ENCODE results near the gene MICB.
"Not testable (repeated sequence)": the region's sequence is repeated elsewhere in the genome, so short reads cannot be mapped to it uniquely, and the experiment has no call there.

Gene MICB

GRCh38 chr6:31473780-31474761, 23.9 kb upstream of the MICB start:
- no peak for DNase-seq (ENCODE audit: low read depth in 2 of 2)

- no peak for DNase-seq (ENCODE audit: low read depth in 2 of 2)
Measured at GRCh38 chr6:31474871-31475286, 23.1 kb upstream of the MICB start.

GRCh38 chr6:31476515-31477139, 21.3 kb upstream of the MICB start:
- no peak for DNase-seq (ENCODE audit: low read depth in 2 of 2)

DNA sequence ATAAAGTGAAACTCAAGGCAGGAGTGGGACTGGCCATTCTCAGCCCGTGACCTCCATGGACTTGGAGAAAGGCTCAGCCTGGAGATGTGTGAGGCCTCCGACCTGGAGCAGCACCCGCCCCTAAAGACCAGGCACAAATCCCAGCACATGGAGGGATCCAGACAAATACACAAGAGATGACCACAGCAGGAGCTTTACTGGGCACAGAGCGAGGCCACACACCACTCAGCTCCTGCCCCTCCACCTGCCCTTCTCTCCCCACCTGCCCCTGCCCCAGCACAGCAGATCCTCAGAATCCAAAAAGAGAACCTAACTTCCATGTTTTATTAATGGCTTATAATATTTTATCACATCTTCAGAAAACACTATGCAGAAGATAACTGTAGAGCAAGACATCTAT, 20.4 kb upstream of the MICB start:
- no peak for DNase-seq (ENCODE audit: low read depth in 2 of 2)

- no peak for DNase-seq (ENCODE audit: low read depth in 2 of 2)
Measured at GRCh38 chr6:31478186-31478950, 19.6 kb upstream of the MICB start.

- no peak for DNase-seq (ENCODE audit: low read depth in 2 of 2)
Measured at GRCh38 chr6:31479151-31479932, 18.6 kb upstream of the MICB start.

- no peak for DNase-seq (ENCODE audit: low read depth in 2 of 2)
Measured at GRCh38 chr6:31479933-31480535, 17.9 kb upstream of the MICB start.

DNA sequence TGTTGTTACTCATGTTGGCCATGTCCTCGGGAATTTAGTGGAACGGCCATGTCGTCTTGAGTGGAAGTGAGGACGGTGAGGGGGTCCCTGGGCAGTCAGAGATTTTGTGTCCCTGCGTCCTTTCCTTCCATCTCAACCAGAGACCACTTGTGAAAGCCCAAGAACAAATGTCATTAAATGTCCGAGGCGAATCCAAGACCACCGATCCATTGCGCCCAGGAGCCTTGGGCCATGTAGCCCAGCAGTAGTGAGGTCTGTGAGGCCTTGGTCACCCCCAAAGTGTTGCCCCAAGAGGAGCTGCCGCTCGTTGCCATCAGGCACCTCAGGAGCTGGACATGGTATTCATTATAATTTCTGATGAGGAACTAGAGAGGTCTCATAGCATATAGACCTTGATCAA, 17.4 kb upstream of the MICB start:
- DNase-seq (ENCODE audit: low read depth in 2 of 2) = no peak

GRCh38 chr6:31483392-31483791, 14.6 kb upstream of the MICB start:
- DNase-seq (ENCODE audit: low read depth in 2 of 2) = no peak

DNA sequence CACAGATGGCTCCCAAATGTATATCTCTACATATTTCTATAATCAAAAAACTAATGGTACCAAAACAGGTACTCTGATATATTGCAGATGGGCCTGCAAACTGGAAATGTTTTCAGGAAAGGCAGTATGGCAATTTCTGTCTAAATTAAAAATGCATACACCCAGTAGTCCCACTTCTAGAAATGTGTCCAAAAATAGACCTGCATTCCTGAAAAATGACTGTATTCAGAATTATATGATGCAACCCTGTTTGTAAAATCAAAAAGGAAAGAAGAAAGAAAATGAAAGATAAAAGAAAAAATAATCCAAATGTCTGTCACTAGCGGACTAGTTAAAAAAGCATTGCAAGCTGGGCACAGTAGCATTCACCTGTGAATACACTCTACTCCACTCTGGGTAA, 12.9 kb upstream of the MICB start:
- no peak for DNase-seq (ENCODE audit: low read depth in 2 of 2)

- not testable (repeated sequence) for DNase-seq (ENCODE audit: low read depth in 2 of 2)
Measured at GRCh38 chr6:31486065-31486837, 11.7 kb upstream of the MICB start.

GRCh38 chr6:31487674-31488073, 10.3 kb upstream of the MICB start:
- not testable (repeated sequence) for DNase-seq (ENCODE audit: low read depth in 2 of 2)

DNA sequence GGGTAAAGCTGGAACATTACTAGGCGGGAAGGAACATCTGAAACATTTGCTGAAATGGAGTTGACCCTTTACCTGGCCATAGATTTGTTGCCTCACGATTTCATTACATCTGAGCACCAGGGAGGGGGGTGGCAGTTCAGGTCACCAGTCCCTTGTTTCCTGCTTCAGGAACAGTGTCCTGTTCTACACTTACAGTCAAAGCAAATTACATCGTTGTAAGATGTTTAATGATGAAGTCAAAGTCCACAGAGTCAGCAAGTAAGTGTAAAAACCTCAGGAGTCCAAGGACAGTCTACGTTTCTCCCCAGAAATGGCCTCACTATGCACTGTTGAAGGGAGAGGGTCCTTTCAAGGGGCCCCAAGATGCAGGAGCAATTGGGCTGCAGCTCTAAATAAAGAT, 8.9 kb upstream of the MICB start:
- DNase-seq (ENCODE audit: low read depth in 2 of 2) = no peak

- DNase-seq (ENCODE audit: low read depth in 2 of 2) = no peak
Measured at GRCh38 chr6:31490115-31490873, 7.7 kb upstream of the MICB start.

GRCh38 chr6:31493550-31493874, 4.4 kb upstream of the MICB start:
- not testable (repeated sequence) for DNase-seq (ENCODE audit: low read depth in 2 of 2)

DNA sequence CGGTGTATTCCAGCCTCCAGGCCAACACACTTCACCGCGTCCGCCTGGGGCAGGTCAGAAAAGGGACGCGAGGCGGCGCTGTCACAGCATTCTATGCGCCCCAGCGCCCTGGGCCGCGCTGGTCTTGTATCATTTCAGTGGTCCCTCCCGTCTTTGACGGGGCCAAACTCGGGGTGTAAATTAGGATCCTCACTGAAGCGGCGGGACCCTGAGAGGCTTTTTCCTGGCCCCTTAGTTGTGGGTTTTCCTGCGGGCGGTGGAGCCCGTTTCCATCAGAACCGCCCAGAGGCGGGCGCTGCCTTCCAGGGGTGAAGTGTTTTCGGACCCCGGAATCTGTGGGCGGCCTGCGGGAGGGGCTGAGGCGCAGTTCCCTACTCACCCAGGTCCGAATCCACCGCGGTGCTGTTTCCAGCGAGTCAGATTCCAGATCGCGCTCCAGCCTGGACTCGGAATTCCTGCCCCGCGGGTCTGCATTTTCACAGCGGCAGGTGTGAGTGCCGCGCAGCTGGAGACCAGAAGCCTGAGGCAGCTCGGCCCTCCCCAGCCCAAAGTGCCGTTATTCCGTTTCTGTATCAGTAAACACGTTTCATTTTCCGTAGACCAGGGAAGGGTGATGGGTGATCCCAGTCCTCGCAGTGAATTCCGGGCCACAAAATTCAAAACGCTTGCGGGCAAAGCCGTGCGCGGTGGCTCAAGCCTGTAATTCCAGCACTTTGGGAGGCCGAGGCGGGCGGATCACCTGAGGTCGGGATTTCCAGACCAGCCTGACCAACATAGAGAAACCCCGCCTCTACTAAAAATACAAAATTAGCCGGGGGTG, 3.9 kb upstream of the MICB start:
- peak; percentile 69 to 70 for DNase-seq (ENCODE audit: low read depth in 2 of 2)

- DNase-seq (ENCODE audit: low read depth in 2 of 2) = no peak
Measured at GRCh38 chr6:31495580-31495979, 2.4 kb upstream of the MICB start.

DNA sequence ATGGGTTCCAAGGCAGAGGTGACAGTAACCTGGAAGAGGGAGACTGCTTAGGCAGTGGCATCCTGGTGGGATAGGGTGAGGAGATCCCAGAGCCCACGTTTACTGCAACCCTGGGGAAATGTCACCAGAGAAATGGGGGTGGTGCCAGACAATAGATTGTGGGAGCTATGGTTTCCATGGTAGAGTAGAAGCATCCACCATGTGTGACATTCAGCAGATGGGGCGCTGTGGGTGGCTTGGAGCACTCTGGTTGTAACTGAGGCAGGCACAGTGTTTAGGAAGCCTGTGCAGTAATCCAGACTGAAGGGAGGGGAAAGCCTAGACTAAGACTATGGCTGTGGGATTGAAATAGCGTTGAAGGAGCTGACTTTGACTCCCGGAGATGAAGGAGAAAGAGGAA, 1.1 kb upstream of the MICB start:
- DNase-seq (ENCODE audit: low read depth in 2 of 2) = not testable (repeated sequence)

GRCh38 chr6:31498748-31499147, 803 bp downstream of the MICB start:
- DNase-seq (ENCODE audit: low read depth in 2 of 2) = no peak
